HG03558 (cell line): ENCODE data around the gene MAP1LC3A.

Source experiments
- ATAC-seq: cut with Tn5 transposase; IDR thresholded peaks from one replicate; pipeline ENCODE4 v1.9.1; 2021; ENCODE audit warnings: moderate number of reproducible peaks; ENCODE audit not compliant: unreplicated experiment; ENCODE audit errors: extremely low read depth

MAP1LC3A gene

GRCh38 chr20:34528921-34529297, 29.6 kb upstream of the MAP1LC3A start:
- no peak for ATAC-seq

DNA sequence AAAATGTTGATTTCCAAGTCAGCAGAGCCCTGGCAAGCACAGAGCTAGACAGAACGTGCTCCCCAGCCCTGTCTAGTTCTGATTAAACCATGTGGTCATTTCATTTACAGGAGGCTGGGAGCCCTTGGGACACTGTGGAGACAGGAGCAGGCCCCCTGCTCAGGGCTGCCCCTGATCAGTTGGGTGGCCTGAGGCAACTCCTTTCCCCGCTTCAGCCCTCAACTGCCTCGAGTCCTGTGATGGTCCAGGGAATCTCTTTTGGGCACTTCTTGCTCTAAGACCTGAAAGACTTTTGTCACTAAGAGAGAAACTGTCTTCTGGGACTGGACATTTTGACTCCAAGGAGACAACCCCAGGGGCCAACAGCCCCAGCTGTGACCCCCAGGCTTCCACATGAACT, 28.8 kb upstream of the MAP1LC3A start:
- ATAC-seq = no peak

- no peak for ATAC-seq
Observed at GRCh38 chr20:34530342-34530741, 28.2 kb upstream of the MAP1LC3A start.

DNA sequence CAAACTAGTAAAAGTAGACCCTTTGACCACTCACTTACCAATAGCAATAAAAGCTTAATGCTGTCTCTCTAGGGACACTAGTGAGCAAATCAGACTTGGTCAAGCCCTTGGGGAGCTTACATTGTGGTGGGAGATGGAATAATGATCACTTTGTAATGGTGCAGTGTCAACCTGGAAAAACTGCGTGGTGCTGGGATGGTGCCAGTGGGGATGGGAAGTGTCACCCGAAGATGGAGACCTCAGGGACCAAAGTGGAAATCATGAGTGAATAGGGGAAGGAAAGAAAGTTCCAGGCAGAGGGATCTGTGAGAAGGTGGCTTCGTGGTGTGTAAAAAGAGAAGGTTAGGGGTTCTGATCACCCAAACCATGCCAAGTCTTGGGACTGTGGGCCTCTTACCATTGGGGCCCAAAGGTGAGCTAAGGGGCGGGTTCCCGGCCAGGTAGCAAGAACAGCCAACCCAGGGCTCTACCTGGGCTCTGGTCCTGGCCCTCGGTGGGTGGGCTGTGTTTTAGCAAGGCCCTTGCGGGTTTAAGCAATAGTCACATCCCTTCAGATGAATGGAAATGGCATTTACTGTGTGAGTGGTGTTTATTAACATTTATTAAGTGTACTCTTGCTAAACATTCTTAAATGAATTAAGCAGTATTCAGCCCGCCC, 26.8 kb upstream of the MAP1LC3A start:
- ATAC-seq = no peak

DNA sequence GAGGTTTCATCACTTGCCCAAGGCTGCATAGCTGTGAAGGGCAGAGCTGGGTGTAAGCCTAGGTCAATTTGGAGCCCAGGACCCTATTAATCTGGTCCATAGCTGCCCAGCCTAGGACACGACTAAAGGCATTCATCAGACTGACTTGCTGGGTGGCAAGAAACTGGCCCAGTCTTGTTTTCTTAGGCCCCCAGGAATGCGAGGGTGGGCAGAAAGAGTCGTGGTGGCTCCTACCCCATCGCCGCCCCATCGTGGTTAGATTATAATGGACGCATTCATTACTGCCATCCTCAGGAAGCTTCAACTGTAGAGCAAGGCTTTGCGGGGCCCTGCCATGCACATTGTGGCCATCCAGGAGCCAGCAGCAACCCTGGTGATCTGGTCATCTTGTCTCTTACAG, 26.2 kb upstream of the MAP1LC3A start:
- ATAC-seq = no peak

DNA sequence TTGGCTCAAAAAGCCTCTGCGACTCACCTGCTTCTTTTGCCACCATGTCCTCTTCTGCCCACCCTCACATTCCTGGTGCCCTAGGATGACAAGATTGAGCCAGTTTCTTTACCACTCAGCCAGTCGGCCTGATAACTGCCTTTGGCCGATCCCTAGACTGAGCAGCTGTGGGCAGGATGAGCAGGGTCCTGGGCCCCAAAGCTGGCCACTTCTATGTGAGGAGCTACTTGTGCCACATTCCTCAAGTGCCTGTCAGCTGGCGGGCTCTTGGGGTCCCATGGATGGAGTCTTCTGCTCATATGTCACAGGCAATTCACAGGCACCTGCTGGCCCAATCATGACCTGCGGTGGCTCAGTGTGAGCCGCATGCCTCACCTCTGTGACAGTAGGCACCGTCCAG, 25.8 kb upstream of the MAP1LC3A start:
- ATAC-seq = no peak

DNA sequence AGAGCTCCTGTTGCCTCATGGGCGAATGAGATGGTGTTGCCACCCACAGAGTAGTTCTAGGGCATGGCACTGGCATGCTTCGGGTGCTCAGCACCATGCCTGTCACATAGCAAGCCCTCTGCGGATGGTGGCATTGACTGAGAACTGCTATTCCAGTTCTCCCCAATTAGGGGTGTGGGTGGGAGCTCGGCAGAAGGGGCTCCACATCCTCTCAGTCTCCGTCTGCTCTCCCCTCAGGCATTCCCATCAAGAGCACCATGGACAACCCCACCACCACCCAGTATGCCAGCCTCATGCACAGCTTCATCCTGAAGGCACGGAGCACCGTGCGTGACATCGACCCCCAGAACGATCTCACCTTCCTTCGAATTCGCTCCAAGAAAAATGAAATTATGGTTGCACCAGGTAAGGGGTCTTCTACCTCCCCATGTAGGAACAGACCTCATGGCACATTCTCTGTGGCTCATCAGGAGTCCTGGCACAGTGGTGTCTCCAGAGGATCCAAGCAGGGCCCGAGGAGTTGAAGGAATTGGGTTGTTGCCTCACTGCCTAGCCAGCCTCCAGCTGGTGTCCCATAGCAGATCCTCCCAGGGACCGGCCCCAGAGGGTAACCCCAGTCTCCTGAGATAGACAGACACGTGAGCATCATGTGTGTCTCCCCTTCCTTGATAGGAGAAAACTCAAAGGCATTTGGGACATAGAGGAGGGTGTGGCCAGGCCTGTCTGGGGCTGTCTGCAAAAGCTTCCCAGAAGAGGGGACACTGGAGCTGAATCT, 23.9 kb upstream of the MAP1LC3A start:
- ATAC-seq = no peak

DNA sequence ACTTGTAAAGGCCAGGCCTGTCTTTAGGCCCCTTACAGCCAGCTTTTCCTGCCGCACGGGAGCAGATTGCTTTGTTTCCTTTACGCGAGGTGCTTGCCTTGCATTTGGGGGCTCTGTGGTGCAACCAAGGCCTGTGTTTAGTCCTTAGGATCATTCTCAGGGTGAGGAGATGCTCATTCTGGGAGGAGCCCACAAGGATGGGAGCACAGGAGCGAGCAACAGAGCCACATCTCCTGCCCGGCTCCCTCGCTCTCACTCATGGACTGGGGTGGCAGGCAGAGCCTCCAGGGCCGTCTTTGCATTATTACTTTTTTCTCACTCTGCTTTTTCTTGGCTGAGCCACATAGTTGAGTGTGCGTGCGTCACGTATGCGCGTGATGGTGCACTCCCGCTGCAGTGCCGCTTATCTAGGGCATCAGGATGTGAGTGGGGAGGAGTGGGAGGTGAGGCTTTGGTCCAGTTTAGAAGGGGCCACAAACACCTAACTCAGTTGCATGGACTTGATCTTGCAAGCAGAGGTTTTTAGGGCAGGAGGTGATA, 23.1 kb upstream of the MAP1LC3A start:
- no peak for ATAC-seq

DNA sequence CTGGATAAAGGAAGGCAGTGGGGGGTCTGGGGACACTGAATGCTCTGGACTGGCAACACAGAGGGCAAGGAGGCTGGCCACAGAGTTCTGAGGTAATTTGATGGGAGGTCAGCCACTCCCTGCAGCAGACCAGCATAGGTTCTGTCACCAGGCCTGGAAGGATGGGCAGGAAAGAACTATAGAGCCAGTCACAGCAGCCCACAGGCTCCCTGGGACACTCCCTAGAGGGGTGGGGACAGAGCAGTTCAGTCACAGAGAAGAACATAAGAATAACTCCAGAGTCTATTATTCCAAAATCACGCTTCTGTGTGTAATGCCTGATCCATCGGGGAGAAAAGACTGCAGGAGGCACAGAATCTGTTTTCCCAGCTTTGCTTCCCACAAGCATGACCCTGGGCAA, 22.7 kb upstream of the MAP1LC3A start:
- no peak for ATAC-seq

DNA sequence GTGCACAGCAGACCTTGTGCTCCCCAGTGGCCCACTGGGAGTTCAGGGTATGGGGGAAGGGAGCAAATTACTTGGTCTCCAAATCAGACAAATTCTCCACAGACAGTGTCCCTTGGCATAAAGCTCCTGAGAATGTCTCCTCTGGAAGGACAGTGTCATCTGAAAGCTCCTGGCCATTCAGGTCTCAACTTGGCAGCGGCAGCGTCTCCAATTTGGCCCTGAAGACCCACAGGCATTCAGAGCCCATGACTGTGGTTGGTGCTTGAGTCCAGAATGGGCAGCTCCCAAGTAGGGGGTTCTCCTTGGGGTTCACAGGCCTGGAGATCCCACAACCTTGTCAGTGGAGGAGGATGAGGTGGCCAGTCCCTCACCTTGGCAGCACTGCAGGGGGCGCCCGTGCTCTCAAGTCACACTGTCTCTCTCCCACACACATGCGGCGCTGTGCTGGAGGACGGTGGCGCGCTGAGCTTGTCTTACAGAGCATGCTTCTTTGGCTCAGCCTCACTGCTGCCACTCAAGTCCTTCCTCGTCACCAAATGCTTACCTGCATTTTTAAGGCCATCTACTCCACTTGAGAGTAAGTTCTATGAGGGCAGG, 21.6 kb upstream of the MAP1LC3A start:
- ATAC-seq = no peak

- no peak for ATAC-seq
Observed at GRCh38 chr20:34537651-34538050, 20.9 kb upstream of the MAP1LC3A start.

DNA sequence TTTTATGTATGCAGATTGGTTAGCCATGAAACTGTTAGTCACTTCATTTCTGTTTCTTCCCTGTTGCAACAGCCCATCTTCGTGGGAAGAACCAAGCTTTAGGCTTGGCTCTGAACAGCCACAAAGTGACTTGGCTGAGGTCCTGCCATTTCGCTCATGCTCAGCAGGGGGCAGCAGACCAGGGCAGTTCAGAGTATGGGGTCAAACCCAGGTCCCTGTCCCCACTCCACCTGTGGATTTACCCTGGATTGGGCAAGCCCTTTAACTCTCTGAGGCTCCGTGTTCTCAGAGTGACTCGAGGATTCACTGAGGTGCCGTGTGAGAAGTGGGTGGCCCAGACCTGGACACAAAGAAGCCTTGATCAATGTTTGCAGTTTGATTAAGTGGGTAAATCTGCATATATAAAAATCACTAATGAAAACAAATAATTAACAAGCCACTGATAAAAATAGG, 19.8 kb upstream of the MAP1LC3A start:
- no peak for ATAC-seq

DNA sequence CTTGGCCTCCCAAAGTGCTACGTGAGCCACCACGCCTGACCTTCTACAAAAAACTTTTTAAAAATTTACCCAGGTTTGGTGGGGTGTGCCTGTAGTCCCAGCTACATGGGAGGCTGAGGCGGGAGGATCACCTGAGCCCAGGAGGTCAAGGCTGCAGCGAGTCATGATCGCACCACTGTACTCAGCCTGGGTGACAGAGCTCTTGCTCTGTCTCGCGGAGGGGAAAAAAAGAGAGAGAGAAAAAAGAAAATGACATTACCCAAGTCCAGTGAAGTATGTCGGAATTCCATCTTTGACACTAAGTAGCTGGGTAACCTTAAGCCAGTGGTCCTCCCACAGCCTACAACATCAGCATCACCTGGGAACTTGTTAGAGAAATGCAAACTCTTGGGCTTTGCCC, 18.8 kb upstream of the MAP1LC3A start:
- no peak for ATAC-seq

- ATAC-seq = no peak
Observed at GRCh38 chr20:34540596-34541263, 17.8 kb upstream of the MAP1LC3A start.

GRCh38 chr20:34541264-34541901, 17.1 kb upstream of the MAP1LC3A start:
- no peak for ATAC-seq

- ATAC-seq = no peak
Observed at GRCh38 chr20:34541917-34542316, 16.6 kb upstream of the MAP1LC3A start.

GRCh38 chr20:34542439-34542838, 16.1 kb upstream of the MAP1LC3A start:
- no peak for ATAC-seq

DNA sequence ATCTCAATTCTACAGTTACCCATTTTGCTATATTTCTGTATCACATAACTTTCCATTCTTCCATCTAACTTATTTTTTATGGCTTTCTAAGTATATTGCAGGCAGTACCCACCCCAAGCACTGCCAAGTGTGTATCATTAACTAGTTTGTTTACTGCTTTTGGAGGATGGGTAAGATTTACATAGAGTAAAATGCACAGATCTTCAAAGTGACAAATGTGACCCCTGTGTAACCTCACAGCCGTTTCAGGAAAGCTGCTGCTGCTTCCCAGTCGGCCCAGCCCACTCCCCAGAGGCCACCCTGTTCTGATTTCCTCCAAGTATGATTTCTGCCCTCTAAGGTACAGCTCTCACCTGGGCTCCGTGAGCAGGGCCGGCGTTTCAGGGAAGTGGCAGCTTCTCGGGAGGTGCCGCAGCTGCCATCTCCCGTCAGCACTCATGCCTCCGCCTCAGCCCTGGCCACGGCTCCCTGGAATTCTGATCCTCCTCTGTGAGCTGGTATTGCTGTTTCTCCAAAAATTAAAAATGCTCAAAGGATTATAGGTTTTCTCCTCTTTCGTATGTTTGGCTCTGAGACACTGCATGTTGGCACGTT, 15.0 kb upstream of the MAP1LC3A start:
- no peak for ATAC-seq

DNA sequence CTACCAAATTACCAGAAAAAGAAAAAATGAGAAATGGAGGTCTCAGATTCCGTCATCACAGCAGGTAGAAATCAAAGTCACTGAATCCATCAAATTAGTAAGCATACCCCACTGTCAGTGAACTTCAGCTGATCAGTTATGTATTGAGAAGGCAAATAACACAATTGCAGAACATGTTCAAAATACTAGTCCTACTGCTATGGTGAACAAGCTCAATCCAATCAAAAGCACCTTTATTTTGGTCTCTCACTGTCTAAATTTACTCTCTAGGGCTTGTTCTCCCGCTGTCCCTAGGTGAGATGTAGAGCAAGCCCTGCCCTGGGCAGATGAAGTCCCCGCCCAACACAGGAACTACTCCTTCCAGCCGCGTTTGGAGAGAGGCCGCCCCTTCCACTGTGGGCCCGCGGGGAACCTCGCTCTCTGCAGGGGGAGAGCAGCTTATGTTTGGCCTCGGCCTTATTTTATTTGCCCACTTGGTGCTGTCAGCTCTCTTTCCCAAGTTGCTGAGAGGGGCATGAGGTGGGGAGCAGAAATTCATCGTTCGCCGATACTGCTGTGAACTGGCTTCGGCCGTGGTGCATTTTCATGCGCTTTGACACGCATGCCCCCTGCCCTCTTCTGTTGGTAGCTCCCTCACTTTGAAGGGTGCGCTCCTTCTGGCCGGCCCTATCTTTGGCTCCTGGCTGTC, 14.3 kb upstream of the MAP1LC3A start:
- no peak for ATAC-seq
